SK-N-SH (cell line): ENCODE measurements around the gene JAKMIP3. TPM values are rescaled to one million over a fixed set of nuclear protein-coding genes. Genes with fewer than 3 reads are reported as not detected.

Experiments
- CTCF ChIA-PET: fragments of 300-600, 350-600 bp; formaldehyde crosslinking; extraction: SDS; loops from one replicate; lab custom pipeline; 2021; lab: Yijun Ruan, JAX
- POLR2A ChIA-PET: fragments of 350-600 bp; sonication (Branson Sonifier 250); formaldehyde crosslinking; extraction: SDS; loops from one replicate; lab custom pipeline; 2020; ENCODE audit warnings: antibody characterized with exemption, inconsistent platforms; lab: Yijun Ruan, JAX
- DNase-seq: peaks from one replicate; pipeline ENCODE4 v3.0.0; 2012
- H2AFZ ChIP-seq: fragments of 200-600 bp; sonication (generic); 2 replicates; pipeline ENCODE4 v1.8.1; 2016; ENCODE audit warnings: antibody characterized with exemption, mild to moderate bottlenecking, low read depth
- H3F3A ChIP-seq: fragments of 200-600 bp; sonication (generic); replicated peaks from 2 replicates; pipeline ENCODE3; 2016; ENCODE audit warnings: antibody characterized with exemption, mild to moderate bottlenecking; ENCODE audit not compliant: insufficient read depth
- H3K27ac ChIP-seq, 2 experiments: fragments of 200-500 bp in 1 of 2; fragments of 200-600 bp in 1 of 2; sonication (Bioruptor generic) in 1 of 2; sonication (generic), shearing (Covaris generic) in 1 of 2; 2 replicates each; pipeline versions ENCODE4 v1.5.1 to v1.6.1; 2014 to 2016; ENCODE audit warnings: low read depth in 2 of 2, inconsistent platforms in 1 of 2, low read length in 1 of 2, mild to moderate bottlenecking in 1 of 2, mixed read lengths in 1 of 2
- H3K27me3 ChIP-seq: fragments of 200-600 bp; sonication (generic), shearing (Covaris generic); 2 replicates; pipeline ENCODE4 v1.6.1; 2016; ENCODE audit warnings: mixed run types; ENCODE audit not compliant: insufficient read depth
- H3K36me3 ChIP-seq, 2 experiments: fragments of 200-500 bp in 1 of 2; fragments of 200-600 bp in 1 of 2; sonication (Bioruptor generic) in 1 of 2; sonication (generic) in 1 of 2; replicated peaks in 1 of 2; 2 replicates each; pipeline versions ENCODE3 to v1.5.1; 2014 to 2016; ENCODE audit warnings: low read length in 1 of 2, mild to moderate bottlenecking in 1 of 2; ENCODE audit not compliant: insufficient read depth in 2 of 2, control insufficient read depth in 1 of 2
- H3K4me1 ChIP-seq, 2 experiments: fragments of 200-500 bp in 1 of 2; fragments of 200-600 bp in 1 of 2; sonication (Bioruptor generic) in 1 of 2; sonication (generic), shearing (Covaris generic) in 1 of 2; 2 replicates each; pipeline versions ENCODE4 v1.5.1 to v1.6.1; 2014 to 2016; ENCODE audit warnings: low read depth in 1 of 2, low read length in 1 of 2, mixed run types in 1 of 2; ENCODE audit not compliant: insufficient read depth in 2 of 2, control insufficient read depth in 1 of 2
- H3K4me2 ChIP-seq: fragments of 200-600 bp; sonication (generic), shearing (Covaris generic); 2 replicates; pipeline ENCODE4 v1.6.1; 2017; ENCODE audit warnings: mixed run types
- H3K4me3 ChIP-seq, 2 experiments: fragments of 200-500 bp in 1 of 2; fragments of 200-600 bp in 1 of 2; sonication (Bioruptor generic) in 1 of 2; sonication (generic), shearing (Covaris generic) in 1 of 2; 2 replicates each; pipeline versions ENCODE4 v1.5.1 to v1.8.1; 2014 to 2016; ENCODE audit warnings: low read depth in 2 of 2, inconsistent platforms in 1 of 2, low read length in 1 of 2, mild to moderate bottlenecking in 1 of 2, mixed read lengths in 1 of 2, moderate library complexity in 1 of 2
- H3K79me2 ChIP-seq: fragments of 200-600 bp; sonication (generic); 2 replicates; pipeline ENCODE4 v1.8.1; 2017; ENCODE audit warnings: mild to moderate bottlenecking; ENCODE audit not compliant: insufficient read depth
- H3K9ac ChIP-seq: fragments of 200-600 bp; sonication (generic); 2 replicates; pipeline ENCODE4 v1.6.1; 2017; ENCODE audit warnings: mixed run types
- H3K9me2 ChIP-seq: fragments of 200-600 bp; sonication (generic); 2 replicates; pipeline ENCODE4 v1.6.1; 2017; ENCODE audit warnings: mixed run types
- H3K9me3 ChIP-seq: fragments of 200-600 bp; sonication (generic); 2 replicates; pipeline ENCODE4 v1.6.1; 2017; ENCODE audit warnings: mixed run types, mild to moderate bottlenecking, moderate library complexity
- H4K20me1 ChIP-seq: fragments of 200-600 bp; sonication (generic); 2 replicates; pipeline ENCODE4 v1.6.1; 2017; ENCODE audit warnings: mild to moderate bottlenecking, mixed run types; ENCODE audit not compliant: insufficient read depth
- ELF1 ChIP-seq: IDR thresholded peaks from 2 replicates; pipeline ENCODE4 v1.4.0; 2012
- EZH2phosphoT487 ChIP-seq: fragments of 200-600 bp; sonication (generic); IDR thresholded peaks from 2 replicates; pipeline ENCODE4 v1.6.1; 2017; ENCODE audit warnings: low read depth, mixed run types, mild to moderate bottlenecking, antibody characterized with exemption, moderate library complexity, borderline replicate concordance
- FOSL2 ChIP-seq: IDR thresholded peaks from 2 replicates; pipeline ENCODE4 v1.4.0; 2012; ENCODE audit warnings: low read depth, mild to moderate bottlenecking, moderate library complexity, borderline replicate concordance
- FOXJ3 ChIP-seq: sonication (generic); formaldehyde crosslinking; IDR thresholded peaks from 2 replicates; pipeline ENCODE4 v1.5.1; 2020; ENCODE audit warnings: mild to moderate bottlenecking, missing genetic modification reagents
- FOXM1 ChIP-seq: IDR thresholded peaks from 2 replicates; pipeline ENCODE4 v1.4.0; 2012; ENCODE audit warnings: low read depth, mild to moderate bottlenecking
- JUND ChIP-seq: IDR thresholded peaks from 2 replicates; pipeline ENCODE4 v1.4.0; 2012
- MEF2A ChIP-seq: IDR thresholded peaks from 2 replicates; pipeline ENCODE4 v1.4.0; 2012; ENCODE audit warnings: low read depth, borderline replicate concordance
- MXI1 ChIP-seq: IDR thresholded peaks from 2 replicates; pipeline ENCODE4 v1.6.1; 2012; ENCODE audit warnings: mild to moderate bottlenecking, low read depth, low read length, improper control_type of control experiment
- RFX5 ChIP-seq: IDR thresholded peaks from 2 replicates; pipeline ENCODE4 v1.6.1; 2012; ENCODE audit warnings: mild to moderate bottlenecking, improper control_type of control experiment, low read length
- SMC3 ChIP-seq: IDR thresholded peaks from 2 replicates; pipeline ENCODE4 v1.6.1; 2012; ENCODE audit warnings: low read depth, low read length, improper control_type of control experiment
- TAF1 ChIP-seq: IDR thresholded peaks from 2 replicates; pipeline ENCODE4 v1.6.1; 2012; ENCODE audit warnings: low read depth, mild to moderate bottlenecking, low read length, moderate library complexity, borderline replicate concordance
- WGBS: methylation state at CpG from one replicate; pipeline ENCODE4 v1.1.6; 2017; ENCODE audit warnings: low lambda C conversion rate; 5-methylcytosine and 5-hydroxymethylcytosine counted together
- polyA plus RNA-seq, 3 experiments: library from polyadenylated mRNA; depleted of rRNA; stranded (reverse); fragments of >200 nt; gene quantifications; 2 replicates each; pipeline ENCODE4 v1.2.3, GENCODE V29; 2012
- TF ChIP-seq, protein P1 (sequence below): fragments of 150-350 bp; IDR thresholded peaks from 2 replicates; pipeline ENCODE4 v1.6.1; 2017; ENCODE audit warnings: antibody characterized with exemption, low read length, low read depth, borderline replicate concordance

Gene JAKMIP3
- polyA plus RNA-seq, 1 of the 3 experiments (the other 2 are of a cell fraction) = 0.02 TPM

DNA sequence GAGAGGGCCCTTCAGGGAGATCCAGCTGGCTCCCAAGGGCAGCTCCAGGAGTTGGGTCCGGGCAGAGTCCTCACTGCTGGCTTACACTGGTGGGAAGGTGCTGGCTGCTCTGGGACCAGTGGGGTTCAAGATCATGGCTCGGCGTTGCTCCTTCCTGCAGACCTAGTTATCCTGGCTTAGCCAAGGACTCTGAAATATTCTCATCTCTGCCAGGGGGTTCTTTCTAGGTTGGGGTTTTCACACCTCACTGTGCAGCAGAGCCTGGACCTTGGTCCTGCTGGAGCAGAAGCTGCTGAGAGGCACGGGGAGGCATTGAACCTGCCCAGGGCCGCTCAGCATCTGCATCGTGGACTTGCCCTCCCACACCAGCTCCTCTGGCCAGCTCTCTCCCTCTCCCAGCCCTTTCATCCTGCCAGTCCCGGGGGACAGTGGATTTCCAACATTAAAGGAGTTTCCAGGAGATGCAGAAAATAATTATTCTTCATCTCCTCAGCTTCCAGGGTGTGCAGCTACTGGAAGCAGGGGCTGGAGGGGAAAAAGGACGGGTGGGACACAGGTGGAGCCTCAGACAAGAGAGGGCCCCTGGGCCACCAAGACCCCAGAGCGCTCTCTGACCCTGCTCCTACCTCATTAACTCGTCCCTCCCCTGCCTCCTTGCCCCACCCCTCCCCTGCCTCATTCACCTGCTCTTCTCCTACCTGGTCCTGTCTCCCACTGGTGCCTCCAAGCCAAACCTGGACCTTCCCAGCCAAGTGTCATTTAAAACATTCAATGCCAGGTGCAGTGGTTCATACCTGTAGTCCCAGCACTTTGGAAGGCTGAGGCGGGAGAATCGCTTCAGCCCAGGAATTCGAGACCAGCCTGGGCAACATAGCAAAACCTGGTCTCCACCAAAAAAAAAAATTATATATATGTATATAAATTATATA lies 42.5 kb downstream of the JAKMIP3 start:
- CTCF ChIA-PET = interaction anchor here (0.9 to 1.4 kb wide), 2 partner anchors 35 to 222 kb away, joined by 3 to 4 read pairs; no protein-coding TSS in a partner anchor
- TF ChIP-seq MXI1 (no peak), FOXM1 (no peak), FOXJ3 (CRISPR knock-in tag) (no peak), TAF1 (no peak), JUND (no peak), SMC3 (no peak), ELF1 (no peak)
- TF ChIP-seq, all 33 proteins: peak for 0
- H4K20me1 ChIP-seq = no peaks in the 10 kb centered on the region
- H3K9me3 ChIP-seq = no peaks in the 10 kb centered on the region
- 49% methylated on average over 10 of the region's 13 CpGs for WGBS
- DNase-seq = no peak
- H3K36me3 ChIP-seq = no peaks in the 10 kb centered on the region
- H3K79me2 ChIP-seq = no peaks in the 10 kb centered on the region
- no peak overlapping the region for H3K9ac ChIP-seq
- no peak overlapping the region for H3K27ac ChIP-seq
- H3K4me2 ChIP-seq = no peak overlapping the region
- H3K9me2 ChIP-seq = no peaks in the 10 kb centered on the region
- no peaks in the 10 kb centered on the region for H3F3A ChIP-seq
- no peaks in the 10 kb centered on the region for H3K27me3 ChIP-seq
- no peak overlapping the region for H2AFZ ChIP-seq
- H3K4me3 ChIP-seq = no peak overlapping the region
- H3K4me1 ChIP-seq = no peaks in the 10 kb centered on the region
- POLR2A ChIA-PET = no interaction called here

DNA sequence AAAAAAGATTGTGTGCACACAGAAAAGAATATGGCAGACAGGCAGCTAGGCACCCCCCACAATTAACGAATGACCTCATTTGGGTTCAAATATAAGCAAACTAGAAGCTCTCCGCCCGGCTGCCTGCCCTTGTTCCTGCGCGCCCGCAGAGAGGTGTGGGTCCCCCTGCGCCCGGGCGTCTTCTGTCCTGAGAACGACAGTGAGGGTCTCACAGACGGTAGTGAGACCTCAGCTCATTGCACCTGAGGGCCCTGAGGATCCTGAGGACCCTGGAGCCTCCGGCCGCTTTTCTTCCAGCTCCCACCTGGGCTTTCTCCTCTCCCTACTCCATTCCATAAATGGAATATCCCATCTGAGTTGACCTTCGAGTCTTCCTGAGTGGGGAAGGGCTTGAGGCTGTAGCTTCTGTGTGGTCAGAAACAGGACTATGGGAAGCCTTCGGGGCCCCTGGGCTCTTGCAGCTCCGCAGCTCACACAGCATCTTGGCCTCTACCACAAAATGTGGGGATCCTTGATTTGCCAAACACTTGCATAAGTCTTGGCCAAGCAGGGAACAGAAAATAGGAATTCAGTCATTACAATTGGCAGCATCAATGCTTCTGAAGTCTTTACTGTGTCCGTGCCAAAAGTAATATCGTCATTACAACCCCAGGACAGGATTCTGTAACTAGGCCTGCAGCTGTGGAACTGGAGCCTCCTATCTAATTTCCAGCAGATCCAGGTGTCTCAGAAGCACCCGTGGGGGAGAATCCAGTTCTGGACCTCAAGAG lies 43.8 kb downstream of the JAKMIP3 start:
- POLR2A ChIA-PET = no interaction called here

More for the DNA sequence above, 43.8 kb downstream of the JAKMIP3 start:
- Histone ChIP-seq H3K9me2 (no peaks in the 10 kb centered on the region), H3K79me2 (no peaks in the 10 kb centered on the region), H3K4me3 (no peak overlapping the region), H3K4me2 (no peak overlapping the region), H3K36me3 (no peaks in the 10 kb centered on the region), H3F3A (no peaks in the 10 kb centered on the region), H3K27ac (no peak overlapping the region), H2AFZ (no peak overlapping the region), H3K9me3 (no peaks in the 10 kb centered on the region), H3K27me3 (no peaks in the 10 kb centered on the region), H4K20me1 (no peaks in the 10 kb centered on the region), H3K4me1 (no peaks in the 10 kb centered on the region), H3K9ac (no peak overlapping the region)
- CTCF ChIA-PET = interaction anchor here (3.1 kb wide), 1 partner anchor 32 kb away, joined by 16 read pairs; no protein-coding TSS in a partner anchor
- 66% methylated on average over 18 of the region's 19 CpGs for WGBS
- no peak for TF ChIP-seq MEF2A
- no peak for TF ChIP-seq MXI1
- TF ChIP-seq RFX5 = no peak
- TF ChIP-seq EZH2phosphoT487 = no peak
- TF ChIP-seq JUND = no peak
- no peak for TF ChIP-seq FOXJ3 (CRISPR knock-in tag)
- TF ChIP-seq, protein P1, sequence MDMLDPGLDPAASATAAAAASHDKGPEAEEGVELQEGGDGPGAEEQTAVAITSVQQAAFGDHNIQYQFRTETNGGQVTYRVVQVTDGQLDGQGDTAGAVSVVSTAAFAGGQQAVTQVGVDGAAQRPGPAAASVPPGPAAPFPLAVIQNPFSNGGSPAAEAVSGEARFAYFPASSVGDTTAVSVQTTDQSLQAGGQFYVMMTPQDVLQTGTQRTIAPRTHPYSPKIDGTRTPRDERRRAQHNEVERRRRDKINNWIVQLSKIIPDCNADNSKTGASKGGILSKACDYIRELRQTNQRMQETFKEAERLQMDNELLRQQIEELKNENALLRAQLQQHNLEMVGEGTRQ = no peak
- TF ChIP-seq FOSL2 = no peak
- DNase-seq = no peak
